ENCODE data around the gene RAPGEF4. TPM values are rescaled to one million over a fixed set of nuclear protein-coding genes. Genes with fewer than 3 reads are reported as not detected.

Gene RAPGEF4
- total RNA-seq, 1 donor from 2014 or later: 0.57 TPM

DNA sequence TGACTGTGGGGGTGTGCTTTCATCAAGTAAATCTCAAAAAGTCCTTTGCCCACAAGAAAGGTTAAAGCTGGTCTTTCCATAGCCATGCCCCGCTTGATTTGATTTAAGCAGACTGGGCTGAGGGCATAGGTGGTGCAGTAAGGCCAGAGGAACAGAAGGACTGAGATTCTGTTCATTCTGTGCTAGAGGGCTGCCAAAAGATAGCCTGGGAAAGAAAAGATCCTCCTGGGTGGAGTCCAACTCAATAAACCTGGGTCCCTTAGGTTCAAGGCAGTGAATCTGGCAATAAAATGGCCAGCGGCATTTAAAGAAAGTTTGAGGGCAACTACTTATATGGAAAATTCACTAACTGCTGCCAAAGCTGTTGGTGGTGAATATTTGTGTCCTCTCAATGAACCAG lies 280.8 kb downstream of the RAPGEF4 start:
- Mint-ChIP-seq H3K9me3 (ENCODE audit: low read depth) (no peaks in the 10 kb centered on the region), H3K27ac (ENCODE audit: unreplicated experiment) (no peak overlapping the region), H3K4me3 (ENCODE audit: unreplicated experiment) (no peak overlapping the region), H3K27me3 (ENCODE audit: low read depth) (no peaks in the 10 kb centered on the region), H3K4me1 (ENCODE audit: low read depth) (no peaks in the 10 kb centered on the region), H3K36me3 (ENCODE audit: low read depth) (no peaks in the 10 kb centered on the region)
- no peak for TF ChIP-seq CTCF (IDR thresholded peaks at IDR 0.05)
- no peak for DNase-seq (ENCODE audit: low spot score)

GRCh38 chr2:173017646-173018420 lies 282.2 kb downstream of the RAPGEF4 start:
- no peak overlapping the region for H3K27ac Mint-ChIP-seq (ENCODE audit: unreplicated experiment)
- no peaks in the 10 kb centered on the region for H3K36me3 Mint-ChIP-seq (ENCODE audit: low read depth)
- no peak overlapping the region for H3K4me3 Mint-ChIP-seq (ENCODE audit: unreplicated experiment)
- no peak for TF ChIP-seq CTCF (IDR thresholded peaks at IDR 0.05)
- H3K9me3 Mint-ChIP-seq (ENCODE audit: low read depth): no peaks in the 10 kb centered on the region
- no peaks in the 10 kb centered on the region for H3K27me3 Mint-ChIP-seq (ENCODE audit: low read depth)
- no peak for DNase-seq (ENCODE audit: low spot score)
- no peaks in the 10 kb centered on the region for H3K4me1 Mint-ChIP-seq (ENCODE audit: low read depth)

DNA sequence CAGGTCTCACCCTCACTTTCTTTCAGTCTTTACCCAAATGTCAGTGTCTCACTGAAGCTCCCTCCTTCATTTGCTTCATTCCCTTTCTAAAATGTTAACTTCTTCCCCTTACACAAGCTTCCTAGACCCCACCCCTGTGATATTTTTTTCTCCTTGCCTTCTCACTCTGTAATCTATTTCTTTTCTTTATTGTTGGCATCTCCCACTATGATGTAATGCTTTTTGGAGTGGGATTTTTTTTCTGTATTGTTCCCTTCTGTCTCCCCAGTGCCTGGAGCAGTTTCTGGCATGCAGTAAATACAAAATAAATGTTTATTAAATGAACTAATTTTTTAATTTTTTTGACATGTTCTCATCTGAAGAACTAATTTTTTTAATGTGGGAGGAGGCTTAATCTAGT lies 284.1 kb downstream of the RAPGEF4 start:
- TF ChIP-seq CTCF (IDR thresholded peaks at IDR 0.05): no peak
- H3K9me3 Mint-ChIP-seq (ENCODE audit: low read depth): no peaks in the 10 kb centered on the region
- no peaks in the 10 kb centered on the region for H3K4me1 Mint-ChIP-seq (ENCODE audit: low read depth)
- H3K4me3 Mint-ChIP-seq (ENCODE audit: unreplicated experiment): no peak overlapping the region
- H3K27ac Mint-ChIP-seq (ENCODE audit: unreplicated experiment): no peak overlapping the region
- no peaks in the 10 kb centered on the region for H3K27me3 Mint-ChIP-seq (ENCODE audit: low read depth)
- peaks cover 2% of the 10 kb centered on the region for H3K36me3 Mint-ChIP-seq (ENCODE audit: low read depth)
- no peak for DNase-seq (ENCODE audit: low spot score)

- Mint-ChIP-seq H3K36me3 (ENCODE audit: low read depth) (peaks cover 2% of the 10 kb centered on the region), H3K4me3 (ENCODE audit: unreplicated experiment) (no peak overlapping the region), H3K9me3 (ENCODE audit: low read depth) (no peaks in the 10 kb centered on the region), H3K27me3 (ENCODE audit: low read depth) (no peaks in the 10 kb centered on the region), H3K4me1 (ENCODE audit: low read depth) (peaks cover 1% of the 10 kb centered on the region), H3K27ac (ENCODE audit: unreplicated experiment) (no peak overlapping the region)
- TF ChIP-seq CTCF (IDR thresholded peaks at IDR 0.05): peak; percentile 83
- no peak for DNase-seq (ENCODE audit: low spot score)
Measured at GRCh38 chr2:173021939-173022371, 286.3 kb downstream of the RAPGEF4 start.

DNA sequence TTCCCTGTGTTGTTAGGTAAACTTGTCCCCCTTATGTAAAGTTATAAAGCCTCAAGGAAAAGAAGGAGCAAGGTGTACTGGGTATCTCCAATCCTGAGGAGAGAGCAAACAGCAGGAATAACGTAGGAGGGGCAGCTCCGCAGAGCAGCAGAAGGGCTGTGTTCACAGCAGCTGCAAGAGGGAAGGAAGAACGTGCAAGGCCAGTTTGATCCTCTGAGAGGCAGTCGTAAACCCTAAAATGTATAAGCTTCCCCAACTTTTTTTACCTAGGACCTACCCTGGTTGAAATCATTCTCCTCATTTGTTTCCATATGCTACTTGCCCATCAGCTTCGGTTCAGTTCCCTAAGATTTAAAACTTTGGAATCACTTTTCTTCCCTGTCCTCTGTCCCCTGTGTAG lies 288.1 kb downstream of the RAPGEF4 start:
- Mint-ChIP-seq H3K4me1 (ENCODE audit: low read depth) (peaks cover 18% of the 10 kb centered on the region), H3K4me3 (ENCODE audit: unreplicated experiment) (no peak overlapping the region), H3K36me3 (ENCODE audit: low read depth) (peaks cover 2% of the 10 kb centered on the region), H3K27me3 (ENCODE audit: low read depth) (no peaks in the 10 kb centered on the region), H3K9me3 (ENCODE audit: low read depth) (no peaks in the 10 kb centered on the region), H3K27ac (ENCODE audit: unreplicated experiment) (no peak overlapping the region)
- no peak for TF ChIP-seq CTCF (IDR thresholded peaks at IDR 0.05)
- DNase-seq (ENCODE audit: low spot score): no peak
